Stimulated activated CD4-positive, alpha-beta T cell treated with anti-CD3 and anti-CD28 coated beads, Interleukin-1b, Interleukin-23, amount 100 ng/mL, for 1 hour (primary cell): ENCODE measurements around the gene RUFY2.
"Not testable (repeated sequence)": the region's sequence is repeated elsewhere in the genome, so short reads cannot be mapped to it uniquely, and the experiment has no call there.

Experiments
- DNase-seq, 2 donors: peaks; one replicate each; pipeline ENCODE4 v3.0.0-alpha.2; 2020; ENCODE audit warnings: low read depth in 2 of 2

RUFY2 gene

DNA sequence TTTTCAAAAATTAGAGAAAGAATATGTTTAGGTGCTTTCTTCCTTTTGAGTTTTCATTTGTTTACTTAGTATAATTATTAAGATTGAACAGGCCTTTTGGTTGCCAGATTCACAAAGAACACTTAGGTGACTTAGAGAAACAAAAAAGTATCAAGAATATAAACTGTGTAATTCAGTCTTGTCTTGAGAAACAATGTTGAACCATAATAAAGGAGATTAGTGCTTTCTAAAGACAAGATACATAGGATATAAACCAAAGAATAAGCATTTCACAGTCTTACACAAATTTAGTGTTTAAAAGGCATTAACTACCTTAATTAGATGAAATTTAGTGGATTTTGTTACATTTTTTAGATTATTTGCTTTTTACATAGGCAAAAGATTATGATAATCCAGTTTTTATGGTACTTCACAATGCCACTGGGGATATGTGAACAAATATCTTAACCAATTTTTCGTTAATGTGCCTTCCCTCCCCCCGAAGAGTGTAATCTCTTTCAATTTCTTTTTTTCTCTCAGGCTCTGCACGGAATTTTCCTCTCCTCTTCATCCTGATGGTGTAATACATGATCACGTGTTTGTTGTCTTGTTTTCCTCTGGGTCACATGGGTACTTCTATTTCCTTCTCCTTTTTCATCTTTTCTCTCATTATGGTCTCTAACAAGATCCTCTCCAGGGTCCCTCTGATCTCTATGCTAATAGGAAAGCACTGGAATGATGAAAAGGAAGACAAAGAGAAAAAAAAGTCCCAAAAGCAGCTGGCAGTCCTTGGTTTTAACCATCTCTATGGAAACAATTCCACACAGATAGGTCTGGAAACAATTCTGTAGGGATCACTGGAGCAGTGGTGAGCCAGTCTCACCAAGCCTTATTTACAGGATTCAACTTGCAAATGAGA is 78.9 kb downstream of the RUFY2 start:
- DNase-seq, result no peak

DNA sequence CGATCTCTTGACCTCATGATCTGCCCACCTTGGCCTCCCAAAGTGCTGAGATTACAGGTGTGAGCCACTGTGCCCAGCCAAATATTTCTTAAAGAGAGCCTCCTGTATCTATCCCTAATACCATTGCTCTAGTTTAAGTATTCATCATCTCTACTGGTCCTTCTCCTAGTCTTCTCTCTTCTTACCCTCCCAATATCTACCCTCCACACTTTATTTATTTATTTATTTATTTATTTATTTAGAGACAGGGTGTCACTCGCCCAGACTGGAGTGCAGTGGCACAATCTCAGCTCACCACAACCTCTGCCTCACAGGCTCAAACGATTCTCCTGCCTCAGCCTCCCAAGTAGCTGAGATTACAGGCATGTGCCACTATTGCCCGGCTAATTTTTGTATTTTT is 82.7 kb downstream of the RUFY2 start:
- DNase-seq, result not testable (repeated sequence)

DNA sequence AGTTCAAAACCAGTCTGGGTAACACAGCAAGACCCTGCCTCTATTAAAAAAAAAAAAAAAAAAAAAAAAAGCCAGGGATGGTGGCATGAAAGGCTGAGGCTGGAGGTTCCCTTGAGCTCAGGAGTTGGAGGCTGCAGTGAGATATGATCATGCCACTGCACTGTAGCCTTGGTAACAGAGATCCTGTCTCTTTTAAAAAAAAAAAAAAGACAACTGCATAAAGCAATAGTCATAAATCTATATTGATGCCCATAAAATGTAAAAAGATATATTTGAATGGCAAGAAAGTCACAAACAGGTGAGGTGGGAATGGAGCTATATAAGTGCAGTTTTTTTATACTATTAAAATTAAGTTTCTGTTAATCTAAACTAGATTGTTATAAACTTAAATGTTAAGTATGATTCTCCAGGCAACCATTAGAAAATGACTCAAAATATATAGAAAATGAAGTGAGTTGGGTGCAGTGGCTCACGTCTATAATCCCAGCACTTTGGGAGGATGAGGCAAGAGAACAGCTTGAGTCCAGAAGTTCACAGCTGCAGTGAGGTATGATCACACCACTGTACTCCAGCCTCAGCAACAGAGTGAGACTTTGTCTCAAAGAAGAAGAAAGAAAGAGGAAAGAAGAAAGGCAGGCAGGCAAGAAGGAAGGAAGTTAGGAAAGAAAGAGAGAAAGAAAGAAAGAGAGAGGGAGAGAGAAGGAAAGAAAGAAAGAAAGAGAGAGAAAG is 88.6 kb downstream of the RUFY2 start:
- DNase-seq, result no peak

DNA sequence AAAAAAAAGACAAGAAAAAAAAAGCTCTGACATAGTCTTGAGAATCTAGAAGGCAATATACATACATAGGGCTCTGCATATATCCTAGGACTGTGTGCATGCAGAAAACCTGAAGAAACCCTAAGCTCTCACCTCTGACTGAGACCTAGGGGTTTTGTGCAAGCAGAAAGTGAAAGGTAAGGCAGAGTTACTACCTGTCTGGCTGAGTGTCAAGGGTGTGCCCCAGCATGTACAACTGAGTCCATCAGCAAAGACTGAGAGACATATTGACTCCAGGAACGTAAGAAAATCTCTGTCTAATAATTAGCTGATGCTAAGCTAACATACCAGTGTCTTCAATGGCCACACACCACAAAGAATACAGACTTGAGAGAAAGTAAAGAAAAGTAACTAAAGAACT is 91.5 kb downstream of the RUFY2 start:
- no peak for DNase-seq

DNA sequence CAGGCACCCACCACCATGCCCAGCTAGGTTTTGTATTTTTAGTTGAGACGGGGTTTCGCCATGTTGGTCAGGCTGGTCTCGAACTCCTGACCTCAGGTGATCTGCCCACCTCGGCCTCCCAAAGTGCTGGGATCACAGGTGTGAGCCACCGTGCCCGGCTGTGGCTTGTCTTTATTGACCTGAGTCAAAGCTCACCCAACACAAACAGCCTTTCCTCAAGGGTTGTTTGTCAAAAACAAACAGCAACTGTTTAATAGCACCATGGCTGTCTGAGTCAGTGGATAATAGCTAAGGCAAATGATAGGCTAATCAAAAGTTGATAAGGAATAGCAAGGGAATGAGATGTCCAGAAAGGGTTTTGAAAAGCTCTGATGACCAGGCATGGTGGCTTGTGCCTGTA is 92.1 kb downstream of the RUFY2 start:
- not testable (repeated sequence) for DNase-seq

DNA sequence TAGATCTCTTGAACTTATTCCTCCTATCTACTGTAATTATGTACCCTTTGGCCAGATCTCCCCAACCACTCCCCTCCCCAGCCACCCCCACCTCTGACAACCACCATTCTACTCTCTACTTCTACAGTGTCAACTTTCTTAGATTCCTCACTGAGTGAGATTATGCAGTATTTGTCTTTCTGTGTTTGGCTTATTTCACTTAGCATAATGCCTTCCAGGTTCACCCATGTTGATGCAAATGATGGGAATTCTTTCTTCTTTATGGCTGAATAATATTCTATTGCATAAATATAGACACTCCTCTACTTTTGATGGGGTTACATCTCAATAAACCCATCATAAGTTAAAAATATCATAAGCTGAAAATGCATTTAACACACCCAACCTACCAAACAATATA is 96.5 kb downstream of the RUFY2 start:
- no peak for DNase-seq

DNA sequence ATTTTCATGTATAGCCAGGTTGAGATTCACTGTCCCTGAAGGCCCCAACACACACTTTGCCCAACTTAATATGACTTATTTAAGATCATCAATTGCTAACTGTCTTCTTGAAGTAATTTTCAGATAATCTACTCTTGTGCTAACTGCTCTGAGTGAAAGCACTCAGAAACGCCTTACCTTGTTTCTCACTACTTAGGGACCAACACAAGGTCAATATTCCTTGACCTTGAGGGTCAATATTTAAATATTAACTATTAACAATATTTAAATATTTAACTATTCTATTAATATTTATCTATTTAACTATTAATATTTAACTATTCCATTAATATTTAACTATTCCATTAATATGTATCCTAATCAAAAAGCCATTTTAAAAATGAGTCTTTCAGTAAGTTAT is 101.2 kb downstream of the RUFY2 start:
- no peak for DNase-seq

DNA sequence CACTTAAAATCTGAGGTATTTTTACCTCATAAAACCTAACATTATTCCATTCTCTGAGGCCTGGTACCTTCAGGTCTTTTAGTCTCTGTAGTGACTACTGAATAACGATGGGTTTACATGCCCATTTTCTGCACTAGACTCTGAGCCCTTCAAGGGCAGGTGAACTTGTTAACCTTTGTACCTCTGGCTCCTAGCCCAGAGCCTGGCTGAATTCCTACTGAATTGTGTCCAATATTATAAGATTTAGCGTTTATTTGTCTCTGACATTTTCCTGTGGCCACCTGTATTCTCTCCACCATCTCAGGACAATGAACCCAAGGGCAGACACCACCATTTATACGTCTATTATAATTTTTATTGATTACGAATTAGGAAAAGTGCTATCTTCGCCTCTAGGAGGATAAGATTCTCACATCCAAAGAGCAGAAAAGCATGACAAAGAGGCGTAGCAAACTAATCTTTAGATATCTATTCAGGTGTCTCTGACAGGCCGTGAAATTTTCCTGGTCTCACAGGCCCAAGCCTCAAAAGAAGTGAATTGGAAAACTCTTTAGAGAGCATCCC is 103.1 kb downstream of the RUFY2 start:
- no peak for DNase-seq

DNA sequence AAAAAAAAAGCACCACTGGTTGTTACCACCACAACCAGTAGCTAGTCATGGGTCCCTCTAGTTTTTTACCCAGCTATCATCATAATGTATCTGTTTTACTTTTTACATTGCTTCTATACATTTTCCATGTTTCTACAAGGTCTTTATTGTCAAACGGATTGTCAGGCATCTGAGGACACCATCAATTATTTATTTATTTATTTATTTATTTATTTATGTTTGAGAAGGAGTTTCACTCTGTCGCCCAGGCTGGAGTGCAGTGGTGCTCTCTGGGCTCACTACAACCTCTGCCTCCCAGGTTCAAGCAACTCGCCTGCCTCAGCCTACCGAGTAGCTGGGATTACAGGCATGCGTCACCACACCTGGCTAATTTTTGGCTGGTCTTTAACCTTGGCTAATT is 104.2 kb downstream of the RUFY2 start:
- DNase-seq, result no peak

DNA sequence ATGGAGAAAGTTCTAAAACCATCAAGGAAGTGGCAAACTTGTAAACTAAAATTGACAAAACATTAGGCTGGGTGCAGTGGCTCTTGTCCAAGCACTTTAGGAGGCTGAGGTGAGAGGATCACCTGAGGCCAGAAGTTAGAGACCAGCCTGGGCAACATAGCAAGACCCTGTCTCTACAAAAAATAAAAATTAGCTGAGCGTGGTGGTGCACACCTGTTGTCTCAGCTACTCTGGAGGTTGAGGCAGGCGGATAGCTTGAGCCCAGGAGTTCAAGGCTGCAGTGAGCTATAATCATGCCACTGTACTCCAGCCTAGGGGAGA is 104.6 kb downstream of the RUFY2 start:
- DNase-seq, result no peak

DNA sequence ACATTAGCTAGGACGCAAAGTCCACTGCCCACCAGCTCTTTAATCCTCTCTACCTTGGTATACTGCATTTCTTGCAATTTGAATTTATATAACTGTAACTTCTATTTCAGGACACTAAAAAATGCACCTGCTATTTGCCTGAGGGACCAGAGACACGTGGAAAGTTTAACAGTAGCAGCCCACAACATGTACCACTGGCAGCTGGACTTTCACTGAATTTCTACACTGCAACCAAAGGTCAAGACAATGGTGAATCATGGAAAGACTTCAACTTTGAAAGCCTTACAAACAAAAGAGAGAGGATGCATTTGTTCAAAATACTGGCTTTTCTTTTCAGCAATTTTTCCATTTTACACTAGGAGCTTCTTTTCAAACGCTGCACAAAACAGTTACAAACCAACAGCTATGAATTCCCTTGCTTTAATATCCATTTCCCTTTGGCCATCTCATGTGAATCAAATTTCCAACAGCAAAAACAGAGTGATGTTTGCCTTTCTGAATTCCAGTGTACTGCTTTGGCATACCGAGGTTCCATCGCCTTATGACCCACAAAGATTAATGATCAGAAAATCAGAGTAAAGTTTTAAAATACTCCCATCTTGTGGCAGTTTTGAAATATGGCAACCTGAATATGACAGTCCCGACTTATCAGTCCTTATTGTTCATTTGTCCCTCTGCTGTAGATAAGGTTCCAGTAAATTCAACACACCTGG is 105.1 kb downstream of the RUFY2 start:
- no peak for DNase-seq

DNA sequence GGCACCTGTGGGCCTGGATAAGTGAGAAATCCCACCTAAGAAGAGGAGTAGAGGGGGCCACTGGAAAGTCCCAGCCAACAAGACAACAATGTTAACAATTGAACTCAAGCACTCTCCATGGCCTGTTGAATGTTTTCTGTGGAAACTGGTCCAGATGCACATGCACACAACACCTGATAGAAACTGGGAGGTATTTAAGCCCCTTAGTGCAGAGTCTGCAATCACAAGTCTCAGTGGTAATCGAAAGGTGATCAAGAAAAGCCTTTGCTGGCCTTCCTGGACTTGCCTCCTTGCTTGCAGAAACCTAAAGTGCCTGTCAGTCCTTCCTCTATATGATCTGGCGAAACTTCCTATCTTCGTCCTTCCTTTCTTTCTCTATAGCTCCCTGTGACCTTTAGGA is 105.8 kb downstream of the RUFY2 start:
- no peak for DNase-seq

DNA sequence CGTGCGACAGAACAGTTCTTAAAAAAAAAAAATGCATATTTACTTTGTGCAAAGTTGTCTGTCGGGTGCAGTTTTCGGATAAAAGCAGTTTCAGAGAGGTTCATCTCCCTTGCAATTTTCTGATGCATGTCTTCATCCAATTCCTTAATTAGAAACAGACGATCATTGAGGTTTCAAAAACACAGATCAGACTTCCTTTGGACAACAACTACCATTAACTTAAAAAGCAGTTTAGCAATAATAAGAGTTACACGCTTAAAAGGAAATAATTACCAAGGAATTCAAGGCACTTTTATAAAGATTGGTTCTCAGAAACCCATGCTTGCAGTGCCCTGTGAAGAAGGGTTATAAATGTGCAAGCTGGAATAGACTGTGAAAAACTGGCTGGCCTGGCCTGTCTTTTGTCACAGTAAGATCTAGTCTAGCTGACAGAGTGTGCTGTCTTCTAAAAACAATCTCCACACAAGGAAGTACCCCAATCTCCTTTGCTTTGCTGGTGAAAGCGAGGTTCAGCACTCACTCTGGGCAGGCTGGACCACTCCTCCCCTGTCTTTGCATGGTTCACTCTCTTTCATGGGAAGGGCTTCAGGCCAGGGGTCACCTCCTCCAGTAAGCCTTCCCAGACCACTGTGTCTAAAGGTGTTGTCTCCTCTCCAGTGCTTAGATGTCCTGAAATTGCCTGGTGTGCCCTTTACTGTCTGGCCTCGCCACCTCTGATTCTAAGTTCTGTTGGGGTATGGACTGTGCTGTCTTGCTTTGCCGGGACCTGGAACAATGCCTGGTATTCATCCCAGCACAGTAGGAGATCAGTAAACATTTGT is 110.0 kb downstream of the RUFY2 start:
- DNase-seq, result no peak
